ENCODE data around the gene AUP1. TPM values are rescaled to one million over a fixed set of nuclear protein-coding genes. Genes with fewer than 3 reads are reported as not detected.

The AUP1 gene
- total and polyA plus RNA-seq, 2 experiments from 2014 or later, result 98.7 to 105 TPM

DNA sequence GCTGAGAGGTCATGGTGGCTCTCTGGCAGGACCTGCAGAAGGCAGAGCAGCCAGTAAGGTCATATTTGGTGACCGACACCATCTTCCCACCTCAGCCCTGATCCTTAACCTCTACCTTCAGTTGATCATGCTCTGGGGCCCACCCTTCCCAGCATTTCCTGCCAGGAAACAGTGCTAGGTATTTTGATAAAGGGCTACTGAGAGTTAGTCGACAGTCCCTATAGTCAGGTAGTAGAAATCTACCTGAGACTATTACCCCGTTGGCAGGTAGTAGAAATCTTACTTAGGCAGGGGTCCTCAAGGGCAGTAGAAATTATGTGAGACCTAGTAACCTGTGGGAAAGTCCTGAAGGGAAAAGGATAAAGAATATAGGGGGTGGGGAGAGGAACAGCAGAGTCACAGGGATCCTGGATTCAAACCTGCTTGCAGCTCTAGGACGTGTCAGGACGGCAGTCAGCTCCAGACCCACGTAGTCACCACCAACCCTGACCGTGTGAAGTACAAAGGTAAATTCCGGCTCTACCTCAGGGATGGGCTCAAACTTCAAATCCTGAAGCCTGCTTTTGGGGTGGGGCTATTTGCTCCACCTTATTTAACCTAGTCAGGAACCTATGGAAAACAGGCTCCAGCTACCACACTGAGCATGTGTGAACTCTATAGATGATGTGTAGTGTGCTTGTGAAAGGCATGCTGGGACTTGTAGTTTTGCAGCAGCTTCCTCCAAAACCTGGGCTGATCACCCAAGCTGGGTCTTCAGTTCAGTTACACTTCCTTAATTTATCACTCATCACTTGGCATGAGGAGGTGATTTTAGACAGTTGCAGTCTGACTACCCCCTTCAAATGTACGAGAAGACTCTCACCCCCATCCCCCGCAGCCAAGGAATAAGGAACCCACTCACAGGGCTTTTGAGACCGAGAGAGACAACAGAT is 3.5 kb downstream of the AUP1 start, which contains the start of gene DQX1 (continued):
- TF ChIP-seq, protein P1, sequence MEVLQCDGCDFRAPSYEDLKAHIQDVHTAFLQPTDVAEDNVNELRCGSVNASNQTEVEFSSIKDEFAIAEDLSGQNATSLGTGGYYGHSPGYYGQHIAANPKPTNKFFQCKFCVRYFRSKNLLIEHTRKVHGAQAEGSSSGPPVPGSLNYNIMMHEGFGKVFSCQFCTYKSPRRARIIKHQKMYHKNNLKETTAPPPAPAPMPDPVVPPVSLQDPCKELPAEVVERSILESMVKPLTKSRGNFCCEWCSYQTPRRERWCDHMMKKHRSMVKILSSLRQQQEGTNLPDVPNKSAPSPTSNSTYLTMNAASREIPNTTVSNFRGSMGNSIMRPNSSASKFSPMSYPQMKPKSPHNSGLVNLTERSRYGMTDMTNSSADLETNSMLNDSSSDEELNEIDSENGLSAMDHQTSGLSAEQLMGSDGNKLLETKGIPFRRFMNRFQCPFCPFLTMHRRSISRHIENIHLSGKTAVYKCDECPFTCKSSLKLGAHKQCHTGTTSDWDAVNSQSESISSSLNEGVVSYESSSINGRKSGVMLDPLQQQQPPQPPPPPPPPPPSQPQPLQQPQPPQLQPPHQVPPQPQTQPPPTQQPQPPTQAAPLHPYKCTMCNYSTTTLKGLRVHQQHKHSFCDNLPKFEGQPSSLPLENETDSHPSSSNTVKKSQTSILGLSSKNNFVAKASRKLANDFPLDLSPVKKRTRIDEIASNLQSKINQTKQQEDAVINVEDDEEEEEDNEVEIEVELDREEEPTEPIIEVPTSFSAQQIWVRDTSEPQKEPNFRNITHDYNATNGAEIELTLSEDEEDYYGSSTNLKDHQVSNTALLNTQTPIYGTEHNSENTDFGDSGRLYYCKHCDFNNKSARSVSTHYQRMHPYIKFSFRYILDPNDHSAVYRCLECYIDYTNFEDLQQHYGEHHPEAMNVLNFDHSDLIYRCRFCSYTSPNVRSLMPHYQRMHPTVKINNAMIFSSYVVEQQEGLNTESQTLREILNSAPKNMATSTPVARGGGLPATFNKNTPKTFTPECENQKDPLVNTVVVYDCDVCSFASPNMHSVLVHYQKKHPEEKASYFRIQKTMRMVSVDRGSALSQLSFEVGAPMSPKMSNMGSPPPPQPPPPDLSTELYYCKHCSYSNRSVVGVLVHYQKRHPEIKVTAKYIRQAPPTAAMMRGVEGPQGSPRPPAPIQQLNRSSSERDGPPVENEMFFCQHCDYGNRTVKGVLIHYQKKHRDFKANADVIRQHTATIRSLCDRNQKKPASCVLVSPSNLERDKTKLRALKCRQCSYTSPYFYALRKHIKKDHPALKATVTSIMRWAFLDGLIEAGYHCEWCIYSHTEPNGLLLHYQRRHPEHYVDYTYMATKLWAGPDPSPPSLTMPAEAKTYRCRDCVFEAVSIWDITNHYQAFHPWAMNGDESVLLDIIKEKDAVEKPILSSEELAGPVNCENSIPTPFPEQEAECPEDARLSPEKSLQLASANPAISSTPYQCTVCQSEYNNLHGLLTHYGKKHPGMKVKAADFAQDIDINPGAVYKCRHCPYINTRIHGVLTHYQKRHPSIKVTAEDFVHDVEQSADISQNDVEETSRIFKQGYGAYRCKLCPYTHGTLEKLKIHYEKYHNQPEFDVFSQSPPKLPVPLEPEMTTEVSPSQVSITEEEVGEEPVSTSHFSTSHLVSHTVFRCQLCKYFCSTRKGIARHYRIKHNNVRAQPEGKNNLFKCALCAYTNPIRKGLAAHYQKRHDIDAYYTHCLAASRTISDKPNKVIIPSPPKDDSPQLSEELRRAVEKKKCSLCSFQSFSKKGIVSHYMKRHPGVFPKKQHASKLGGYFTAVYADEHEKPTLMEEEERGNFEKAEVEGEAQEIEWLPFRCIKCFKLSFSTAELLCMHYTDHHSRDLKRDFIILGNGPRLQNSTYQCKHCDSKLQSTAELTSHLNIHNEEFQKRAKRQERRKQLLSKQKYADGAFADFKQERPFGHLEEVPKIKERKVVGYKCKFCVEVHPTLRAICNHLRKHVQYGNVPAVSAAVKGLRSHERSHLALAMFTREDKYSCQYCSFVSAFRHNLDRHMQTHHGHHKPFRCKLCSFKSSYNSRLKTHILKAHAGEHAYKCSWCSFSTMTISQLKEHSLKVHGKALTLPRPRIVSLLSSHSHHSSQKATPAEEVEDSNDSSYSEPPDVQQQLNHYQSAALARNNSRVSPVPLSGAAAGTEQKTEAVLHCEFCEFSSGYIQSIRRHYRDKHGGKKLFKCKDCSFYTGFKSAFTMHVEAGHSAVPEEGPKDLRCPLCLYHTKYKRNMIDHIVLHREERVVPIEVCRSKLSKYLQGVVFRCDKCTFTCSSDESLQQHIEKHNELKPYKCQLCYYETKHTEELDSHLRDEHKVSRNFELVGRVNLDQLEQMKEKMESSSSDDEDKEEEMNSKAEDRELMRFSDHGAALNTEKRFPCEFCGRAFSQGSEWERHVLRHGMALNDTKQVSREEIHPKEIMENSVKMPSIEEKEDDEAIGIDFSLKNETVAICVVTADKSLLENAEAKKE (CRISPR knock-in tag; IDR thresholded peaks at IDR 0.05), result no peak
- no peak for TF ChIP-seq EZH2 (IDR thresholded peaks at IDR 0.05; ENCODE audit: low read depth, unreplicated experiment)
- TF ChIP-seq, protein P2, sequence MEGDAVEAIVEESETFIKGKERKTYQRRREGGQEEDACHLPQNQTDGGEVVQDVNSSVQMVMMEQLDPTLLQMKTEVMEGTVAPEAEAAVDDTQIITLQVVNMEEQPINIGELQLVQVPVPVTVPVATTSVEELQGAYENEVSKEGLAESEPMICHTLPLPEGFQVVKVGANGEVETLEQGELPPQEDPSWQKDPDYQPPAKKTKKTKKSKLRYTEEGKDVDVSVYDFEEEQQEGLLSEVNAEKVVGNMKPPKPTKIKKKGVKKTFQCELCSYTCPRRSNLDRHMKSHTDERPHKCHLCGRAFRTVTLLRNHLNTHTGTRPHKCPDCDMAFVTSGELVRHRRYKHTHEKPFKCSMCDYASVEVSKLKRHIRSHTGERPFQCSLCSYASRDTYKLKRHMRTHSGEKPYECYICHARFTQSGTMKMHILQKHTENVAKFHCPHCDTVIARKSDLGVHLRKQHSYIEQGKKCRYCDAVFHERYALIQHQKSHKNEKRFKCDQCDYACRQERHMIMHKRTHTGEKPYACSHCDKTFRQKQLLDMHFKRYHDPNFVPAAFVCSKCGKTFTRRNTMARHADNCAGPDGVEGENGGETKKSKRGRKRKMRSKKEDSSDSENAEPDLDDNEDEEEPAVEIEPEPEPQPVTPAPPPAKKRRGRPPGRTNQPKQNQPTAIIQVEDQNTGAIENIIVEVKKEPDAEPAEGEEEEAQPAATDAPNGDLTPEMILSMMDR (conservative IDR thresholded peaks at IDR 0.05; ENCODE audit: low read depth in 2 of 2), result no peak
- no peak for TF ChIP-seq ZNF331 (CRISPR knock-in tag; IDR thresholded peaks at IDR 0.05; ENCODE audit: low read depth)
